ENCODE data around the gene SDK2.
A peak's percentile ranks its signal among the peaks of the same experiment; 100 is the strongest.

Gene SDK2, protein sequence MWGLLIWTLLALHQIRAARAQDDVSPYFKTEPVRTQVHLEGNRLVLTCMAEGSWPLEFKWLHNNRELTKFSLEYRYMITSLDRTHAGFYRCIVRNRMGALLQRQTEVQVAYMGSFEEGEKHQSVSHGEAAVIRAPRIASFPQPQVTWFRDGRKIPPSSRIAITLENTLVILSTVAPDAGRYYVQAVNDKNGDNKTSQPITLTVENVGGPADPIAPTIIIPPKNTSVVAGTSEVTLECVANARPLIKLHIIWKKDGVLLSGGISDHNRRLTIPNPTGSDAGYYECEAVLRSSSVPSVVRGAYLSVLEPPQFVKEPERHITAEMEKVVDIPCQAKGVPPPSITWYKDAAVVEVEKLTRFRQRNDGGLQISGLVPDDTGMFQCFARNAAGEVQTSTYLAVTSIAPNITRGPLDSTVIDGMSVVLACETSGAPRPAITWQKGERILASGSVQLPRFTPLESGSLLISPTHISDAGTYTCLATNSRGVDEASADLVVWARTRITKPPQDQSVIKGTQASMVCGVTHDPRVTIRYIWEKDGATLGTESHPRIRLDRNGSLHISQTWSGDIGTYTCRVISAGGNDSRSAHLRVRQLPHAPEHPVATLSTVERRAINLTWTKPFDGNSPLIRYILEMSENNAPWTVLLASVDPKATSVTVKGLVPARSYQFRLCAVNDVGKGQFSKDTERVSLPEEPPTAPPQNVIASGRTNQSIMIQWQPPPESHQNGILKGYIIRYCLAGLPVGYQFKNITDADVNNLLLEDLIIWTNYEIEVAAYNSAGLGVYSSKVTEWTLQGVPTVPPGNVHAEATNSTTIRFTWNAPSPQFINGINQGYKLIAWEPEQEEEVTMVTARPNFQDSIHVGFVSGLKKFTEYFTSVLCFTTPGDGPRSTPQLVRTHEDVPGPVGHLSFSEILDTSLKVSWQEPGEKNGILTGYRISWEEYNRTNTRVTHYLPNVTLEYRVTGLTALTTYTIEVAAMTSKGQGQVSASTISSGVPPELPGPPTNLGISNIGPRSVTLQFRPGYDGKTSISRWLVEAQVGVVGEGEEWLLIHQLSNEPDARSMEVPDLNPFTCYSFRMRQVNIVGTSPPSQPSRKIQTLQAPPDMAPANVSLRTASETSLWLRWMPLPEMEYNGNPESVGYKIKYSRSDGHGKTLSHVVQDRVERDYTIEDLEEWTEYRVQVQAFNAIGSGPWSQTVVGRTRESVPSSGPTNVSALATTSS (N-terminal part only)

DNA sequence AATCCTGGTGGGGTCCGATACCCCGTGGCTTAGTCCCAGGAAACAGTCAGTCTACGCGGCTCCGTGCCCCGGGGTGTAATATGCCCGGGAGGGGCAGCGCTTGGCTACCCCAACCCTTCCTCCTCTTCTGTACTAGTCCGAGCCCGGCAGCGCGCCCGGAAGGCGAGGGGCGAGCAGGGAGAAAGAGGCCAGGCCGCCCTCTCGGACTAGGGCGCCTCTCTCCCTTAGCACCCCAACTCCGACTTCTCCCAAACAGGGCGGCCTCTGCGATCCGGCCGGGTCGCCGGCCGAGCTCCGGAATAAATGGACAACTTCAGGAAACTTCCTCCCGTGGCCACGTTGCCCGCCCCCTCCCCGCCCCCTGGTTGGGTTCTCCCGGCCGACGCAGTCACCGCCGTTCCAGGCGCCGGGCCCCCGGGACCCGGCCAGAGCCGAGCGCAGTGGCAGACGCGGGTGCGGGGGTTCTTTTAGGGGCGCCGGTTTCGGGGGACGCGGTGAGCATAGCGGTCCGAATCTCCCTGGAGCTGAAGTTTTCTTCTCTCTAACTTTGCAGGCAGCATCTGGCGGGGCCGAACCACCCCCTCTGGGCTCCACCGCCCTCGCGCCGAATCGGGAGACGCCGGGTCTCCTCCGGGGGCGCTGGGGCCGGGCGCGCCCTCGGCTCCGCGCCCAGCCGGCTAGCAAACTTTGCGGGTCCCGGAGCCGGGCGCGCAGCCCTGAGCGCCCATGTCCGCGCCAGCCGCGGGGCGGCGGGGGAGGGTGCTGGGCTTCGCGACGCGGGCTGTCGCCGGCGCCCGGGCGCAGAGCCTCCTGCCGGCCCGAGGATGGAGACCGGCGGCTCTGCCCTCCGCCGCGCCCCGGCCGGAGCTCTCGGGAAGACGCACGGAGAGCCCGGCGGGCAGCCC lies at the start of gene SDK2:
Gene SDK2 (minus strand): TSS at position 301 of the 905 bp plus-strand sequence. CDS start 357 bp downstream, outside the sequence.
- peak; percentile 36 for DNase-seq

DNA sequence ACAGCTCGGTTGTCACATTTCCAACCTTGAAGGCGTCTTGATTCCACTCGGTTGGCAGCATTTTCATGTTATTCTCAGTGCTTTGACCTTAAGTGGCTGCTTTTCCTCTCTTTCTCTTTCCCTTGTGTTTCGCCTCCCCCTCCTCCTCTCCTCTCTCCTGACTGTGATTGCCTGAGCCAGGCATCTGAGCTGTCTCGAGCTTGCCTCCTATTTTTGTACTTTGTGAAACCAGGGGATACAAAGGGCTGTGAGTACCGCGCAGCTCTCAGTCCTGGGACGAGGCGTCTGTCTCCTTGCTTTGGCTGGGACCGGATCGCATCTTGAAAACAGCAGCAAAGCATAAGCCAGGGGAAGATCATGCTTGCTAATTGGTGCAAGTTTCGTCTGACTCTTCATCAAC lies 48.8 kb upstream of the SDK2 start:
- no peak for DNase-seq

DNA sequence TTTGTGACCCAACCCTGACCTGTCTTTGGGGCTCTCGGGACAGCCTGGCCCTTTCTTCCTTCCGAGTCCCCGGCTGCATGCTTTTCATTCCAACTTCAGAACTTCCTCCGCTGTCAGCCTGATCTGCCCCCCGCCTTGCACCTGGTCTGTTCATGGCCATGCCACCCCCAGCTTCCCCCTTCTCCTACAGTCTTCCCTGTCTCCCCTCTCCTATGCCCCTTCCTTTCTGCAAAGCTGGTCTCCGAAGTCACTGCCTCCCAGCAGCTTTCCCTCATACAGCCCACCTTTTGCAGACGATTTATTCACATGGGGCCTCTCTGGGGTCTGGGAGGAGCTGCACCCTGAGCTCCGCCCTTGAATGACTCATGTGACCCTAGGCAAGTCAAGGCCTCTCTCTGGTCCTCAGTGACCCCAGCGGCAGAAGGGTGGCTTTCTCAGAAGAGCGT lies 47.1 kb upstream of the SDK2 start:
- no peak for DNase-seq

DNA sequence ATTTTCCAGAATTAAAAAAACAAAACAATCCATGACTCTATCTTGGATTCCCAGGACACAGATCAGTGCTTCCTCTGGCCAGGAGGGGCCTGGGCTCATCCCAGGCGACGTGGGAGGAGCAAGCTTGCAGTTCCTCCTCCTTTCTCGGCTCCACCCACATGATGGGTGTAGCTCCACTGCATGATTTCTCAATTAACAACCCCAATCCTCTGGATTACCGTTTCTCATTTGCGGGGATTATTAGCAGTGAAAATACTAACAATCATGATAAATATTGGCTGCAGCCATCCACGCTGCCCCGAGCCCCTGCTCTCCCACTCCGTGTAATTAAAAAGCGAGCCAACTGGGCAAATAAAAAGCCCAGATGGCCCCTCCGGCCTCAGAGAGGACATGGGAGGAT lies 46.4 kb upstream of the SDK2 start:
- DNase-seq: no peak

DNA sequence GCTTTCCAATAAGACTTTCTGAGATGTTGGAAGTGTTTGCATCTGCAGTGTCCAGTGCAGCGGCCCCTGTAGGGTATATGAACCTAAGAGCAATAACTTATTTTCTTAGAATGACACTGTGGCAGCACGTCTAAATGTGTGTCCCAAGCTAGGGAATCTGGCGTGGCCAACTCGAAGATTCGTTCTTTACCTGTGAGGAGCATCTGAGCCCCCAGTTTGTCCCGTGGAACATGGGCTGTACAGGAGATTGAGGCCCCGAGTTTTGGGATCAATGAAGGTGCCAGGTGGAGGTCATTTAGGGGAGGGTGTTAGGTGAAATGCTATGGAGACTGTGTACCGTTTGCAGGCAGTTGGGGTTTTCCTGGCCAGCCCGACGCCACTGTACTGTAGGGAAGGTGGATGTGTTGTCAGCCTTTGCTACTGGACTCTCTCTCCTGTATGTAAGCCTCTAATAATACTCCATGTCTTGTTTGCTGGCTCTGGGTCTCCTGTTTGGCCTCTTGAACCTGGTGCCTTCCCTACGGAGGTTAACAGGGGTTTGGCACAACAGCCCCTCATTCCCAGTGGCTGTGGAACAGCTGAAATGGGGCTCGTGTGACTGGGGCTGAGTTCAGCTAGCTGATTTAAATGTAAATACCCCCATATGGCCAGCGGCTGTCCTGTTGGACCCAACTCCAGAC lies 45.5 kb upstream of the SDK2 start:
- DNase-seq: no peak

DNA sequence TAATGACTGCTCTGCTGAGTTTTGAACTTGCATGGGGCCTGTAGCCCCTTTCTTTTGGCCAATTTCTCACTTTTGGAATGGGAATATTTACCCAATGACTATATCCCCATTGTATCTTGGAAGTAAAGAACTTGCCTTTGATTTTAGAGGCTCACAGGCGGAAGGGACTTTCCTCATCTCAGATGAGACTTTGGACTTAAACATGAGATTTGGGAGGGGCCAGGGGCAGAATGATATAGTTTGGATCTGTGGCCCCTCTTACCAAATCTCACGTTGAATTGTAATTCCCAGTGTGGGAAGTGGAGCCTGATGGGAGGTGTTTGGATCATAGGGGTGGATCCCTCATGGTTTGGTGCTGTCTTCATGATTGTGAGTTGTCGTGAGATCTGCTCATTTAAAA lies 42.7 kb upstream of the SDK2 start:
- no peak for DNase-seq

DNA sequence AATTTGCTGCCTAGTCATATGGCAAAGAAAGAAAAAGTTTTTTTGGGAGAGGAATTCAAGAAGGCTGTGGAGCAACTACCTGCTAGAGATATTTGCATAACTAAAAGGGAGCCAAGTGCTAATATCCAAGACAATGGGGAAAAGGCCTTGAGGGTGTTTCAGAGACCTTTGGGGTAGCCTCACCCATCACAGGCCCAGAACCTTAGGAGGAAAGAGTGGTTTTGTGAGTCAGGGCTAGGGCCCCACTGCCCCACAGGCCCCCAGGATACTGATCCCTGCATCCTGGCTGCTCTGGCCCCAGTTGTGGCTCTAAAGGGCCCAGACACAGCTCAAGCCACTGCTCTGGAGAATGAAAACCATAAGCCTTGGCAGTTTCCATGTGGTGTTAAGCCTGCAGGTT lies 41.9 kb upstream of the SDK2 start:
- no peak for DNase-seq

DNA sequence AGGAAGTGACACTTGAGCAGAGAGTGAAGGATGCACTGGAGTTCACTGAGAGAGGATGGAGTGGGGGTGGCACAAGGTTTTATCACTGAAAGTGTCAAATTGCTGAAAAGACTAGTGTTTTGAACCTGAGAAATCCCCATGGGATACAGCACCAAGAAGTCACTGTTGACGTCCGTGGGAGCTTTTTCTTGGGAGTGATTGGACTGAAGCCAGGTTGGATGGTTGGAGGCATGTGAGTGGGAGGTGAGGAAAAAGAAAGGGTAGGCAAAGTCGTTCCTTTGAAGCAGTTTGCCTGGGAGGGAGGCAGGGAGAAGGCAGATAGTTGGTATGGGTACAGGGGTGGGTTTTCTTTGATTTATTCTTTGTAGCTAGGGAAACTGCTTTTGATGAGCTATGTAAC lies 39.9 kb upstream of the SDK2 start:
- DNase-seq: no peak

DNA sequence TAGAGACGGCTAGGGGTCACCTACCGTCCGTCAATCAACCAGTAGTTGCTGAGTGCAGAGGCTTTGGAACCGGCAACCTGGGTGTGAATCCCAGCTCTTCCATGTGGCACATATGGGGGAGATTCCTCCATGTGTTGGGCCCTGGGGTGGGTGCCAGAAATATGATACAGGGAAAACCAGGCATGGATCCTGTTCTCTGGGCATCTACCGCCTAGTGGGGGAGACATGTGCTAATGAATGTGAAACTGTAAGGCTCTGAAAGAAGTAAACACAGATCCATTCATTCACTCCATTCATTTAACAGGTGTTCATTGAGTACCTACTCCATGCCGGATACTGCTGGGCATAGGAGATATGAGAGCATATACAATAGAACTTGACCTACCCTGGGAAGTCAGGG lies 39.5 kb upstream of the SDK2 start:
- DNase-seq: peak; percentile 10

DNA sequence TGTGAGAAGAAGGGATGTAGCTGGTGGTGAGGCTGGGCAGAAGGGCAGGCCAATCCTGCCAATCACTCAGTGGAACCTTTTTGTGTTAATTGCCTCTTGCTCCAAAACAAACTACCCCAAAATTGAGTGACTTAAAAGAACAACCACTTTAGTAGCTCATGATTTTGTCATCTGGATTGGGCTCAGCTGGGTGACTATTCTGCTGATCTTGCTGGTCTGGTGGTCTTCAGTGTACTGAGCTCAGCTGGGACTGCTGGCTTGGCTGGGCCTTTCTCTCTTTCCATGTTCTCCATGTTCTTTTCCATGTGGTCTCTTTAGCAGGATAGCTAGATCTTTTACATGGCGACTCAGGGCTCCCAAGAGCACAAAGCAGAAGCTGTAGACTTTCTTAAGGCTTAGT lies 37.7 kb upstream of the SDK2 start:
- DNase-seq: no peak

DNA sequence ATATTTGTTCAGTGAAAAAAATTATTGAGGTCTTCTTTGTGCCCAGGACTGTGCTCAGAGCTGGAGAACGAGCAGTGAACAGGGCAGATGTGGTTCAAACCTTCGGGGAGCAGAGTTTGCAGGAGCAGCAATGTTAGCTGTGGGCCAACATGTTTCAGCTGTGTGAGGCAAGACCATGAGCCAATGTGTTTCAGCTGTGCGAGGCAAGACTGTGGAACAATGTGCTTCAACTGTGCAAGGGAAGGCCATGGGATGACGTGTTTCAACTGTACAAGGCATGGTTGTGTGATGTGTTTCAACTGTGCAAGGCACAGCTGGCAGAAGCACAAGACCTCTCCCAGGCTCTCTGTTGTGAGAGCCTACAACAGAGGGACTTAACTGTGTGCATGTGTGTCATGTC lies 35.2 kb upstream of the SDK2 start:
- no peak for DNase-seq

DNA sequence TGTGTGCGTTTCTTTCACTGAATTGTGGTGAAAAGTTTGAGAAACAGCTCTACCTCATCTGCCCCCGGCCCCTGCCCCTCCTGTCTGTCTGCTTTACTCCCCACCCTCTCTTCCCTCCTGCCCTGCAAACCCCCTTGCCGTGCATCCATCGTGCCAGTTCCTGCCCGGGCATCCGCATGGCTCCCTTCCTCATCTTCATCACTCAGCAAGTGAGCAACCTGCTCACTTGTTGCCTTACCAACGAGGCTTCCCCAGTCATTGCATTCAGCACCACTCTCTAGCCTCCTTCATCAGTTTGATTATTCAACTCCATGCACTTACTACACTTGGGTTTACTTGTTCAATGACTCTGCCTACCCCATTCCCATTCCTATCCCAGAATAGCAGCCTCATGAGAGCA lies 34.8 kb upstream of the SDK2 start:
- no peak for DNase-seq

DNA sequence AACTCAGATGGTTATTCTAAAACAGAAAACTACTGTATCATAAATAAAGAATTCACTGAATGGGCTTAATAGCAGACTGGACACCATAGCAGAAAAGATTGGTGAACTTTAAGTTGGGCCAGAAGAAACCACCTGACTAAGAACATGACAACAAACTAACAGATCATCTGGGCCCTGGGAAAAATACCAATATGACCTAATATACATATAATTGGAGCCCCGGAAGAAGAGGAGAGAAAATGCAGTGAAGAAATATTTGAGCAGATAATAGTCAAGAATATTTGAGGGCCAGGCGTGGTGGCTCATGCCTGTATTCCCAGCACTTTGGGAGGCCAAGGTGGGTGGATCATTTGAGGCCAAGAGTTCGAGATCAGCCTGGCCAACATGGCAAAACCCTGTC lies 25.5 kb upstream of the SDK2 start:
- no peak for DNase-seq

DNA sequence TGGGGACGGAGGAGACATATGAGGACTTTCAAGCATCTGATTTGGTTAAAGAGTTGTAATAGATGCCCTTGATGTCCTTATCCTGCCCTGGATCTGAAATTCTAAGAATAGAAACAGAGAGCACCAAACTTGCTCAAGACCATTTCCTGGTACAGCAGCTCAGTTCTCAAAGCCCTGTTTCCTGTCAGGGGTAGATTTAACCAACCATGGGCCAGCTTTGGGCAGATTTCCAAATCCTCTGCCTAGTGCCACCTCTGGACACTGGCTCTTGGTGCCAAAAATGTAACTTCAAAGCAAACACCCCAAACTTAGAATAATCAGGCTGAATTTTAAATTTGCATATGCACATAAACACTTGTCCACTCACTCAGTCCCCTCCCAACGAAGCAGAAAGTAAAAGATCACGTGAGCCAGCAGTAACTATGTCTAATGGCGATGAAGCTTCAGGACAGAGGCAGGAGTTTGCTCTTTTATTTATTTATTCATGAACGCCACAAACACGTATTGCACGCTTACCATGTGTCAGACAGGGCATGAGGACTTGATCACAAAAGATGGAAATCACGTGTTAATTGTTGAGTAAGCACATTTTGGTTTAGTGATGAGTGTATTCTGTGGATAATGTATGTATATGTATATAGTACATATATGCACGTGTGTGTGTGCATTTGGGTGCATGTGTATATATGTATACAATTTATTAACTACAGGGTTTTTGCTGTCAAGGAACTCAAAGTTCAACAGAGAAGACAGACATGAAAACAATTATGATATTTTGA lies 23.1 kb upstream of the SDK2 start:
- no peak for DNase-seq

DNA sequence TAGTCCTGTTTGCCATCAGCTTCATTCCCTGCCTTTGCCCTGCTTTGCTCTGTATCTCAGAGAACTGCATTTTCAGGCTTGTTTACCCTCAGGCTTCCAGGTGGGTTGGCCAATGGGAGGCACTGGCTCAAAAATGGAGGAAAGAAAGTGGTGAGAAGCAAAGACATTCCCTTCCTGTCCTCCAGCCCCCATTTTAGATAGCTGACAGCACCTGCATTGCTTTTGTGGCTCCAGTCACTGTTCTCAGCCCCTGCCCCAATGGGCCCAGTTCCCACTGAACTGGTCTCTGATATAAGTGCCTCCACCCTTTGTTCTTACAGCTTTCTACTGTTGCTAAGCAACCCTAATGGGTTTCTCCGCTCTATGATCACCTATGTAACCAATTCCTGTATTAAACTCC lies 19.4 kb upstream of the SDK2 start:
- DNase-seq: peak; percentile 58

DNA sequence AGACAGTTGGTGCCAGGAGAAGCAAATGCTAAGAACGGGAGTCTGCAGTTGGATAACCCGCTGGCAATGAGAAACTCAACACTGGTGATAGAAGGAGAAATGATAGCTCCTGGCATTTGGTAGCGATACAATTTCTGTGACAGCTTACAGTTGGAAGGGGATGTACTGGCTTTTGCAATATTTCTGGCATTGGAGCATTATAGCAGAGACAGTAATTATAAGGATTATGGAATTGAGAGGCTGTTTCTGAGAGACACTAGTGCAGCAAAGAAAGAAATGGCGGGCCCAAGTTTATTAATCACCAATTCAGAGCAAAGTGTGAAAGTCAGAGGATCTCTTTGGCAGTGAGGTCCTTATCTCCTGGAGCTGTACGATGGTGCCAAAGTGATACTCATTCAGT lies 16.1 kb upstream of the SDK2 start:
- DNase-seq: no peak

DNA sequence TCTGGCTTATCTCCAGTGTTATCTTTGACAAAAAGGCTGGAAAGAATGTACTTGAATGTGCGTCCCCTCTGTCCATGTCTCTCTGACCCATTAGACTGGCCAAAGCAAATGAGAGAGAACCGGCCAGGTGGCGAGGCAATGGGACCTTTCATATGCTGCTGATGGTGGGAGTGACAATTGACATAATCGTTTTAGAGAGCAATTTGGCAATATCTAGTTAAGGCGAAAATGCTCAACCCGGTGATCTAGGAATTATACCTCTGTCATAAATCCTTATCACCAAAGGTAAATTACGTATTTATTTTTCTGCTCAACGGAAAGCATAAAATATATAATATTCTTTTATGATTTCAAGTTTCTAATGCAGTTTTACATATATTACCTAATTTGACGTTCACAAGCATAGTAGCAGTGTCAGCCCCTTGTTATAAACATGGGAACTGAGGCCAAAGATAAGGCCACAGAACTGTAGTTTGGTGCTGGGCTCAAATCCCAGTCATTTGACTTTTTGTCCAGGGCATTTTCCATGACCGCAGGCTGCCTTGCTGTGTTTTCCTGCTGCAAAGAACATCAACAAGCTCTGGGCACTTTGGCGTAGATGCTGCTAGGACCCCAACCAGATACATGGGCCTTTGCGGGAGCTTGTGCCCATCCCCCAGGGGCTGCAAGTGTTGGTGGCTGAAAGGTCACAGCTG lies 14.7 kb upstream of the SDK2 start:
- no peak for DNase-seq

DNA sequence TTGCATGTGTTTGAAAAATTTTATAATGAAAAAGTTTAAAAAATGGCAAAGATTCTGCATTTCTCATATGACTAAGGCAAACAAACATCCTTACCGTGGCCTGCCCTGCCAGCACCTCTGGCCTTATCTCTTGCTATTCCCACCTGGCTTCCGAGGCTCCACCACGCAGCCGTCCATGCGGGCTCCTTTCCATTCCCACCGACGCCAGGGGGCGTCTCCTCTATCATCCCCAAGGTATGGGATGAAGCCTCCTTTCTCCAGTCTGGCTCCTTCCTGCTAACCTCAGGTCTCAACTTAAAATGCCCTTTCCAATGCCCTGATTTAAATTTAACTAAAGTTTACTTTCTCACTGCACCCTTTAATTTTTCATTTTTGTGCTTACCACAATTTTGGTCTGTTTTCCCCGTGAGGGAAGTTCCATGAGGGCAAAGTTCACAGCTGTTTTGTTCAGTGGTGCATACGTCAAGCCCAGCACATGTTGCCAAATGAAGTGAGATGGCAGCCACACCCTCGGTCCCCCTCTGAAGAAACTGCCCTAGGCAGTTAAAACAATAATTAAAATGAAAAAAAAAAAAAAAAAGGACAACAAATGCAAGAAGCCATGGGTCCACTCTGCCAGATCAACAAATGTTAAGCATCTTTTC lies 13.3 kb upstream of the SDK2 start:
- peak; percentile 45 for DNase-seq

DNA sequence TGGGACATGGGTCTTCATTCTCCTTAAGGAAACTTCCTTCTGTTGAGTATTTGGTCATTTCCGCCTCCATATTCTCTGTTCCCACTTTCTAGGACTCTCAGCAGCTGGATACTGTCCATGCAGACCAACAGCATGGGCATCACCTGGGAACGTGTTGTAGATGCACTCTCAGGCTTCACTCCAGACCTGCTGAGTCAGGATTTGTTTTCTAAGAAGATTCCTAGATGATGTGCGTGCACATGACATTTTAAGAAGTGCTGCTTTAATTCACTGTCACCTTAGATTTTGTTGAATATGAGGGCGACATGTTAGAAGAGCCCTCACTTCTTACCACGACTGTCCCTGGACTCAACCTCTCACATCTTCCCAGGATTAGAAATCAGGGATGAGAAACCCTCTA lies 10.0 kb upstream of the SDK2 start:
- DNase-seq: no peak

DNA sequence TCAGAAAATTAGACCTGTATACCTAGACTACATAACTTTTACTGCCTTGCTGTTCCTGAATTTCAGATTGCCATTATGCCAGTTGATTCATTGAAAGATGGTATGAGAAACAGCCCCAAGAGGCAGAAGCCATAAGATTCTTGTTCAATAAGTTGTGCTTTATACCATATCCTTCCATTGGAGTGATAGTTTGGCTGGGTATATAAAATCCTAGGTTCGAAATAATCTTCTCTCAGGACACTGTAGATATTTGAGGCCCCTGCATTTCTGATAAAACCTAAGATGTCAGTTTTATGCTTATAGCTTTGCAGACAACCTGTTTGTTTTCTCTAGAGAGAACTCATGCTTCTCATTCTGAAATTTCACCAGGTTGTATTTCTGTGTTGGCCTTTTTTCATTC lies 9.6 kb upstream of the SDK2 start:
- DNase-seq: no peak

All from NCI-H1092 treated with DMSO at 0.1 percent for 48 hours (cell line).